GM19025 (cell line): ENCODE results near the gene GGPS1.
A peak's percentile ranks its signal among the peaks of the same experiment; 100 is the strongest.
"Not testable (repeated sequence)": the region's sequence is repeated elsewhere in the genome, so short reads cannot be mapped to it uniquely, and the experiment has no call there.

Experiments
- ATAC-seq: cut with Tn5 transposase; IDR thresholded peaks from one replicate; pipeline ENCODE4 v1.9.1; 2021; ENCODE audit warnings: mild to moderate bottlenecking, low read depth, moderate library complexity; ENCODE audit not compliant: unreplicated experiment

The GGPS1 gene

GRCh38 chr1:235328271-235329138 lies at the start of gene GGPS1:
TSS of gene GGPS1 (plus strand) at chr1:235328570. CDS start at chr1:235335265, 6,695 bp downstream.
- ATAC-seq, result peak; percentile 62

GRCh38 chr1:235278915-235279292 lies 49.5 kb upstream of the GGPS1 start:
- no peak for ATAC-seq

- no peak for ATAC-seq
Measured at GRCh38 chr1:235279694-235280093, 48.7 kb upstream of the GGPS1 start.

- no peak for ATAC-seq
Measured at GRCh38 chr1:235280467-235280866, 47.9 kb upstream of the GGPS1 start.

GRCh38 chr1:235283636-235284035 lies 44.7 kb upstream of the GGPS1 start:
- ATAC-seq, result not testable (repeated sequence)

GRCh38 chr1:235284231-235284769 lies 44.1 kb upstream of the GGPS1 start:
- no peak for ATAC-seq

- no peak for ATAC-seq
Measured at GRCh38 chr1:235286667-235287066, 41.7 kb upstream of the GGPS1 start.

- no peak for ATAC-seq
Measured at GRCh38 chr1:235287208-235287882, 41.0 kb upstream of the GGPS1 start.

- no peak for ATAC-seq
Measured at GRCh38 chr1:235289859-235290739, 38.3 kb upstream of the GGPS1 start.

GRCh38 chr1:235290740-235291502 lies 37.4 kb upstream of the GGPS1 start:
- no peak for ATAC-seq

GRCh38 chr1:235291599-235292091 lies 36.7 kb upstream of the GGPS1 start:
- no peak for ATAC-seq

- ATAC-seq, result no peak
Measured at GRCh38 chr1:235292790-235293189, 35.6 kb upstream of the GGPS1 start.

- no peak for ATAC-seq
Measured at GRCh38 chr1:235293322-235293942, 34.9 kb upstream of the GGPS1 start.

GRCh38 chr1:235295902-235296350 lies 32.4 kb upstream of the GGPS1 start:
- ATAC-seq, result no peak

GRCh38 chr1:235296729-235297128 lies 31.6 kb upstream of the GGPS1 start:
- no peak for ATAC-seq

GRCh38 chr1:235297579-235297978 lies 30.8 kb upstream of the GGPS1 start:
- no peak for ATAC-seq

GRCh38 chr1:235298758-235299157 lies 29.6 kb upstream of the GGPS1 start:
- no peak for ATAC-seq

- ATAC-seq, result no peak
Measured at GRCh38 chr1:235299169-235299858, 29.1 kb upstream of the GGPS1 start.

- ATAC-seq, result no peak
Measured at GRCh38 chr1:235302143-235302542, 26.2 kb upstream of the GGPS1 start.
